Measurements from ENCODE around the gene UBL4A.
A peak's percentile ranks its signal among the peaks of the same experiment; 100 is the strongest.

Gene UBL4A

DNA sequence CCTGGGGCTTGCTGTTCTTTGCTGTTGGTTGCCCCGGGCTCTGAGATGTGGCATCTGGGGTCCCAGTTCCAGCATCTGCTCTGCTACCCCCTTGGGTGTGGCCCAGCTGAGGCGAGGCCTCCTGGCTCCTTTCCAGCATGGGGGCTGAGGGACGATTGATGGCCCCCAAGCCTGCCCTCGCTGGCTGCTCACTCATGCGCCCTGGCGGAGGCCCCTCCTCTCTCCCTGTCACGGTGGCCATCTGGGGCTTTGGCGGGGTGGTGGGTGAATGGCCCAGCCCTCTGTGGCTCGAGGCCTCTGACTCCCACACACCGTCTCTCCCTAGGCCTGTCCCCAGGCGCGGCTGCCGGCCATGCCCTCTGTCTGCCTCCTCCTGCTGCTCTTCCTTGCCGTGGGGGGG lies 26.6 kb downstream of the UBL4A start:
- peak; percentile 40 for DNase-seq

DNA sequence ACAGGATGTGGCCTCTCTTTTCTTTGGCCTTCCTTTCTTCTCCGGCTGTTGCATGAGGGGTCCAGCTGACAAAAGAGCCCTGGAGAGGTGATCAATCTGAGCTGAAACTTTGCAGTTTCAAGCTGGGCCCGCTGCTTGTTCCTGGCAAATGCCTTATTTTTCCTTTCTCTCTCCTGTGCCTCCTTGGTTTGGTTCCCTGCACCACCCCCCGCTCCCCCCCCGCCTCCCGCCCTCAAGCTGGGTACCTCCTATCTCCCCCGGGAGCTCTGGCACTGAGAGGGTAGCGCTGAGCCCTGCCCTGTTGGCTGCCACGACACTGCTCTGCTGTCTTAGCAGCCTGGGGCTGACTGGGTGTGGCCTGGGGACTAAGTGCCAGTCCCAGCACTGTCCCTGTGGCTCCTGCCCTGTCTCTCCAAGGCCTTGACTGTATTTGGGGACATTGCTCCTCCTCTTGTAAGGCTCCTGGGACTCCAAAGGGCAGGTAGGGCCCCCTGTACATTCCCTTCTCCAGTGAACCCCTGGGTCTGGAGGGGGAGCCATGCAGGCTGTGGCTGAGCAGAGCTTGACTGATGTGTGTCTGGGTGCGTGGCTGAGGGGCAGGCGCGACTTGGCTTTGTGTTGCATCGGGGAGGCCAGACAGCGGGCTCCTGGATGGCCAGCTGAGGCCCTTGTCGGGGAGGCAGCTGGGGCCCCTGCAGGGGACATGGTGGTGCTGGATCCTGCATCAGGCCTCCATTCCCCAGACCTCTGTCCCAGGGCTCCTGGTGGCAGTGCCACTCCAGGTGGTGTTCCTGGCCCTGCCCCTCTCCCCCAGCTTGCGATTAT lies 27.2 kb downstream of the UBL4A start:
- DNase-seq = peak; percentile 47

DNA sequence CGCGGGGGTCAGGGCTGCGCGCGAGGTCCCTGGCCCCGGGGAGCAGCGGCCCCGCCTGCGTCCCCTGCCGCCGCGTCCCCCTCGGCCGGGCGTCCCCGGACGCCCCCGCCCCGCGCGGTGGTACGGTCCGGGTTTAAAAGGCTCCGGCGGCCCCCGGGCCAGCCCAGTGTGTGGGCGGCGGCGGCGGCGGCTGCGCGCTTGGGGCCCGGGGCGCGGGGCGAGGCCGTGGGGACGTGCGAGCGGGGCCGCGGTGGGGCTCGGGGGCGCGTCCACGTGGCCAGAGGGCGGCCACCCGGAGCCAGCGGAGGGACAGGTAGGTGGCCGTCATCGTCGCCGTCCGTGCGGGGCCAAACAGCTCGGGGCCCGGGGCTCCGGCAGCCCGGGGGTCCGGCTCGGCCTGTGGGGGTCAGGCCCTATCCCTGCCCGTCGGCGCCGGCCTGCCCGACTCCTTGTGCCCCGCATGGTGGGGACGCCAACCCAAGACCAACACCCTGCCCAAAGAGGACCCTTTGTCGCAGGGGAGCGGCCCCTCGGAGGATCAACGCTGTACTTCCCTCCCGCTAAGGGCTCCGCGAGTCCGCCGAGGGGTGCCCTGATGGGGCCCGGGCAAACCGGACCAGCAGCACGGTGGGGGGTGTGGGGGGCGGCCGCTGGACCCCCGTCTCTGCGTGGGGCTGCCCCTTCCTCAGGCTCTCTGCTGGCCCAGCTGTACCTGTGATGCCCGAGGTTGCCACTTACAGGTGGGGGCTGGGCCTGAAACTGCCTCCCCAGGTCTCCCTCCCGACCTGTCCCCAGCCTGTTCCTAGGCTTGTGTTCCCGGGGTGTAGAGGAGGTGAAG lies 28.1 kb downstream of the UBL4A start, which contains the start of gene PLXNA3:
Gene PLXNA3 (plus strand): TSS at position 166 of the 838 bp plus-strand sequence. CDS start 1,903 bp downstream, outside the sequence.
- no peak for DNase-seq

DNA sequence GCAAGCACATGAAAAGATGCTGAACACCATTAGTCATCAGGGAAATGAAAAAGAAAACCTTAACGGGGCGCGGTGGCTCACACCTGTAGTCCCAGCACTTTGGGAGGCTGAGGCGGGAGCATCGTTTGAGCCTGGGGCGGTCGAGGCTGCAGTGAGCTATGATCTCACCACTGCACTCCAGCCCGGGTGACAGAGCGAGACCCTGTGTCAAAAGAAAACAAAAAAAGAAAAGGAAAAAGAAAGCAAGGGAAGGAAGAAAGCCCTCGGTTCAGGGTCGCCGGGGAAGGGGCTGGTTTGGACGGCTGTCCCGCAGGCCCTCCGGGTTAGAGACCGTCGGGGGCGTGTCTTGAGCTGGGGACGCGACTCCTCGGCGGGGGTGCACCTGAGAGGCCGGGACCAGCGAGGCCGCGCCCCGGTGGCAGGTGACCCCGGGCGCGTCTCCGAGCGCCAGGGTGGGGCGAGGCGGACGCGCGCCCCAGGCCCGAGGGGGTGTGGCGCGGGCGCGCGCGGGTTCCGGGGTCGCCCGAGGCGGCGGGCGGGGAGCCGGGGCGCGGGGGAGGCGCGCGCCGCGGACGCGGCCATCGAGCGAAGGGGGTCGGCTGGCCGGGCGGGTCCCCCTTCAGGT lies 28.8 kb downstream of the UBL4A start:
- DNase-seq = no peak

DNA sequence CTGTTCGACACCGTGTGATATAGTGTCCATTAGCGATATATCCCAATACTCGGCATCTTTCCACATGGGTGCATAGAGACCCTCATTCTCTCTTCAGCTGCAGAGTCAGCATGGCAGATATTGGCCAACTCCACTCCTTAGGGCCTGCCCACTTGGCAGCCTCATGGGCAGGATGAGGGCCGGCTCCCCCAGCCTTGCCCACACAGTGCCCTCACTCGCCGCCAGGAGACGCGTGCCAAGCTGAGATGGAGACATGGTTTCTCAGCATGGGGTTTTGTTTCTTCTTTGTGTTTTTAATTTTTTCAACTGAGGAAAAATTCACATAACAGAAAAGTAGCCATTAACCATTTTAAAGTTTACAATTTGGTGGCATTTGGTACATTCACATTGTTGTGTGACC lies 33.6 kb downstream of the UBL4A start:
- no peak for DNase-seq

DNA sequence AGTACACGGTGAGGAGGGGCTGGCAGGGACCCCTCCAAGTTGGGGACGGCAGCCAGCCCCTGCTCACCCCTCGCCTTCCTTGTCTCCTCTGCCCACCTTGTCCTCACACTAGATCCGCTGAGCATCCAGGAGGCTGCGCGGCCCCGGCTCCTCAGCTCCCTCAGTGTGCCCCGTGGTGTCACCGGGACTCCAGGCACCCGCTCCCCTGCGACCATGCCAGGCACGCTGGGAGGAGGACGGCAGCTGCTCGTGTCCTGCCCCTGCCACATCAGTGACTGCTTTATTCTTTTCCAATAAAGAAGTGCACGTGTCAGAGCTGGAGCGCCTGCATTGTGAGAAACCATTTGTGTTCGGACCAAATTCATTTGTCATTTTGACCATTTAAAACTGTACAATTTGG lies 36.1 kb downstream of the UBL4A start:
- no peak for DNase-seq

DNA sequence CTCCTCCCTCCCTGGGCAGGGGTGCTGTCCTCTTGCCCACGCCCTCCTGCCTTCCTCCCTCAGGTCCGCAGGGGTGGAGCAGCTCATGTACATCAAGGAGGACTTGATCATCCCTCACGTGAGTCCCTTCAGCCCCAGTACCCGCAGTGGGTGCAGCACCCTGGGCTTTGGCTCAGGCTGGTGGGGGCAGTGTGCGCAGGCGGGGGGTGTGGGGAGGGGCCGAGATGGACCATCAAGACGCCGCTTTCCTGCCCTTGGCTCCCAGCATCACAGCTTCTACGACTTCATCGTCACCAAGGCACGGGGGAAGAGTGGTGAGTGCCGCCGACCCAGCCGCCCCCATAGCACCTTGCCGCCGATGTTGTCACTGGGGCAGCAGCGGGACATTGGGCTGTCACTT lies 36.8 kb downstream of the UBL4A start:
- no peak for DNase-seq

DNA sequence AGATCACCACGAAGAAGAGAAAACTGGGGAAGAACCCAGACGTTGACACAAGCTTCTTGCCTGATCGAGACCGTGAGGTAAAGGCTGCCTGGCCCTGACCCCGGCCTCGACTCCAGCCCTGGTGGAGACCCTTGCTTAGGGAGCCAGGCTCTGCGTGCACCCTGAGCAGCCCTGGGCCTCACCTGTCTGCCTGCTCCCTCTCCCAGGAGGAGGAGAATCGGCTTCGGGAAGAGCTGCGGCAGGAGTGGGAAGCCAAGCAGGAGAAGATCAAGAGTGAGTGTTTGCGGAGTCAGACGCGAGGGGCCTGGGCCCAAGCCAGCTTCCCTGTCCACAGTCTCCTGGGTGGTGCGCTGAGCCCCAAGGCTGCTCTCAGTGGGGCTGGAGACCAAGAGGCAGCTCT lies 37.9 kb downstream of the UBL4A start:
- DNase-seq = no peak

DNA sequence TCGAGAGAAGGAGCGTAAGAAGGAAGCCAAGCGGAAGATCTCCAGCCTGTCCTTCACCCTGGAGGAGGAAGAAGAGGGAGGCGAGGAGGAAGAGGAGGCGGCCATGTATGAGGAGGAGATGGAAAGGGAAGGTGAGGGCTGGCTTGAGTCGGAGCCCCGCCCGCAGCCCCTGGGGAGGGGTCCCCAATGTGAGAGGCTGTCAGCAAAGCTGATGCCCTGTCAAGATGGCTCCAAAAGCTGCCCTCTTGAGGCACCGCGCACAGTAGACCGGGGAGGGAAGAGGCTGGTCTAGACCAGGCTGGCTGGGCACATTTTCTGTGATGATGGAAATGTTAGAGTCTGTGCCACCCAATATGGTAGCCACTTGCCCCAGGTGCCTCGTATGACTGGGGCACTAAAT lies 40.0 kb downstream of the UBL4A start:
- no peak for DNase-seq

DNA sequence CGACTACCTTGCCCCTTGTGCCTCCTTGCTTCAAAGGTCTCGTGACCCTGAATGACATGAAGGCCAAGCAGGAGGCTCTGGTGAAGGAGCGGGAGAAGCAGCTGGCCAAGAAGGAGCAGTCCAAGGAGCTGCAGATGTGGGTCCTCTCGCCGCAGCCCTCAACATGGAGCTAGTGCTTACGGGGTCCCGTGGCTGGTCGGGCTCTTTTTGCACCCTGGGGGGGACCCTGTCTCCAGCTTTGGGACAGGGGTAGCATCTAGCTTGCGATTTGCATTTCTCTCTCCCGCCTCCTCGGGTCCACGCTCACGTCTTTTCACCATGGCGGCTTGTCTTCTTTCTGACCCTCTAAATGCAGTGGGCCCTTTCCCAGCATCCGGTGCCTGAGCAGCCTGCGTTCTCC lies 40.6 kb downstream of the UBL4A start:
- no peak for DNase-seq

DNA sequence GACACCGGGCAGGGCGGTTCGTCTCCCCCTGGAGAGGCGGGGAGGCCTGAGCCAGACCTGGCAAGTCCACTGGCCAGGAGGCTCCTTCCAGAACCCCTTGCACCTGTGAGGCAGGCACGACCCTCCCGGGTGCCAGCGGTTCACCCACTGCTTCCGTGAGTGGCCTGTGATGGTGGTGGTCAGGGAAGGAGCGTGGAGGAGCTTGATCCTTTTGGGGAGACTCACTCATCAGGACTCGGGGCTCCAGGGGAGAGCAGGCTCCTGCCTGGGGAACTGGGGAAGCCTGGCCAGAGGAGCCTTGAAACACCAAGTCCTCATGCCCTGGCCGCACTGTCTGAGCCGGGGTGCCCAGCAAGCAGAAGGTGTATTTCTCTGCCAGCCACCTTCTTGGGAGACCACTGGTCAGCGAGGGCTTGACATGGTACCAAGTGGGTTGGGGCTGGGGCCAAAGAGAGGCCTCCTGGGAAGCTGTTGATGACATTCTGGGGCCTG lies 41.6 kb downstream of the UBL4A start:
- no peak for DNase-seq

DNA sequence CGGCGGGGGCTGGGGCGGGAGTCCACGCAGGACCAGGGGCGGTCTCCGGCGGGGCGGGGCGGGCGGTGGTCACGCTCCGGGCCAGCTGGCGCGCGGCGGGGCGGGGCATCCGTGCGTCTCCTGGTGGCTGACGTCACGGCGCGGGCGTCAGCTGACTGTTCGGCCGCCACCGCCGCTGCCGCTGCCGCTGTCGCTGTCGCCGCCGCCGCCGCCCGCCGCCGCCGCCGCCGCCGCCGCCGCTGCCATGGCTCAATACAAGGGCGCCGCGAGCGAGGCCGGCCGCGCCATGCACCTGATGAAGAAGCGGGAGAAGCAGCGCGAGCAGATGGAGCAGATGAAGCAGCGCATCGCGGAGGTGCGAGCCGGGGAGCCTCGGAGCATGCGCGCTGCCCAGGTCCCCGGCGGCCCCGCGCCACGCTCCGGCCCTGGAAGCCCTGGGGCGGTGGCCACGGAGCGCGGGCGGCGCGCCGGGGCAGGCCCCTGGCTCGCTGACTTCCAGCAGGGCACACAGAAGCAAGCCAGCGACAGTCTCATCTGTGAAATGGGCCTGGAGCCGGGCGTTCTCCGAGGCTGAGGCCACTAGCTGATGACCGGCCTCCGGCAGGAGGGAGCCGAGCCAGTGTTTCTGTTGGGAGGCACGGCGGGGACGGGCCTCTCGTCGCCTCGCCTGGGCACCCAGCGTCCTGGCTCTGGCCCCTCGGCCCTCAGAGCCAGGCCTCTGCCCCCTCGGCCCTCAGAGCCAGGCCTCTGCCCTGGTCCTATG lies 42.2 kb downstream of the UBL4A start, which contains the start of gene FAM50A:
Gene FAM50A (plus strand): TSS at position 150 of the 763 bp plus-strand sequence. CDS start 95 bp downstream, at position 245.
- DNase-seq = no peak

DNA sequence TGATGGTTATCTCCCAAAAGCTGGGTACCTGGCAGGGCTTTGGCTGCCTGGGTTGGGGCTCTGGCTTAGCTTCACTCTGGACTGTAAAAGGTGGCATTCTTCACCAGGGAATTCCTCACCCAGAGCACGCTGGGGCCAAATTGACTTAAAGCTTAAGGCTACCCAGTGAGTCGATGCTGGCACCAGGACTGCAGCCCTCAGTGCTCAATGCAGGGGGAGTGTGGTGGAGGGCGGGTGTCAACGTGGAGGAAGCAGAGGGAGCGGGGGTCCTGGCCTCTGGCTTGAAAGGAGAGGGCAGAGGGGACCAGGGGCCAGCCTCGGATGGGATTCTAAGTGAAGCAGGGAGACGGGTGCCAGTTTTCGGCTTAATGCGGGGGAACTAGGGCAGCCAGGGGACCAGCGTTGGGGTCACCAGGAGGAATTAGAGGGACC lies 42.9 kb downstream of the UBL4A start:
- DNase-seq = no peak

DNA sequence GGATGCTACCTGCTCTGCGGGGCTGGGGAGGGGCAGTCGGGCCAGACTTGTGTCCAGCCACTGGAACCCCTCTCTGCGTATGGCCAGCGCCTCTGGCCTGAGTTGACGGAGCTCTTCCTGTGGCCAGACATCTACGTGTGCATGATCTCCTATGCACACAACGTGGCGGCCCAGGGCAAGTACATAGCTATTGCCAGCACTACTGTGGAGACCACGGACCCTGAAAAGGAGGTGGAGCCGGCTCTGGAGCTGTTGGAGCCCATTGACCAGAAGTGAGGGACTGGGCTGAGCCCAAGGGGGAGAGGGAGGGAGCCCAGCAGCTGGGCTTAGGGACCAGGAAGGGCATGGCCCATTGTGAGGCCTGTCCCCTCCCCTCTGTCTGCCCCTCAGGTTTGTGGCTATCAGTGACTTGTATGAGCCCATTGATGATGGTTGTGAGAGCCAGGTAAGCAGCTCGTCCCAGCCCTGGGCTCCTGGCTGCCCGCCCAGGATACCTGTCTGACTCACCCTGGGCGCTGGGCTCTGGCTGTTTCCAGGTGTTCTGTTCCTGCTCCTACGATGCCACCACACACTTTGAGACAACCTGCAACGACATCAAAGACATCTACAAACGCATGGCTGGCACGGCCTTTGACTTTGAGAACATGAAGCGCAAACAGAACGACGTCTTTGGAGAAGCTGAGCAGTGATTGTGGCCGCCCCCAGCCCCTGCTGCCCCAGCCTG lies 44.3 kb downstream of the UBL4A start:
- no peak for DNase-seq

DNA sequence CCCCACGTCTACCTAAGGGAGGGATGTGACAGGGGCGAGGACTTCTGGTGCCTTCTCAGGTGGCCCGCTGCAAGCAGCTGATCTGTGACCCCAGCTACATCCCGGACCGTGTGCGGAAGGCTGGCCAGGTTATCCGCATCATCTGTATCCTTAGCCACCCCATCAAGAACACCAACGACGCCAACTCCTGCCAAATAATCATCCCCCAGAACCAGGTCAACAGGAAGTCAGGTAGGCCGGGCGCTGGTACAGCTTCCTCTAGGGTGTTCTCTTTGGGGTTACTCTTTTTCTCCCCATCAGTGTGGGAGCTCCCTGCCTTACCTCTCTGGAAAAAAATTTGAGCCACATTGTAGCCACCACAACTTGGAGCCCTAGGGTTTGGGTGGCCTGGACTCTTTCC lies 44.9 kb downstream of the UBL4A start:
- no peak for DNase-seq

DNA sequence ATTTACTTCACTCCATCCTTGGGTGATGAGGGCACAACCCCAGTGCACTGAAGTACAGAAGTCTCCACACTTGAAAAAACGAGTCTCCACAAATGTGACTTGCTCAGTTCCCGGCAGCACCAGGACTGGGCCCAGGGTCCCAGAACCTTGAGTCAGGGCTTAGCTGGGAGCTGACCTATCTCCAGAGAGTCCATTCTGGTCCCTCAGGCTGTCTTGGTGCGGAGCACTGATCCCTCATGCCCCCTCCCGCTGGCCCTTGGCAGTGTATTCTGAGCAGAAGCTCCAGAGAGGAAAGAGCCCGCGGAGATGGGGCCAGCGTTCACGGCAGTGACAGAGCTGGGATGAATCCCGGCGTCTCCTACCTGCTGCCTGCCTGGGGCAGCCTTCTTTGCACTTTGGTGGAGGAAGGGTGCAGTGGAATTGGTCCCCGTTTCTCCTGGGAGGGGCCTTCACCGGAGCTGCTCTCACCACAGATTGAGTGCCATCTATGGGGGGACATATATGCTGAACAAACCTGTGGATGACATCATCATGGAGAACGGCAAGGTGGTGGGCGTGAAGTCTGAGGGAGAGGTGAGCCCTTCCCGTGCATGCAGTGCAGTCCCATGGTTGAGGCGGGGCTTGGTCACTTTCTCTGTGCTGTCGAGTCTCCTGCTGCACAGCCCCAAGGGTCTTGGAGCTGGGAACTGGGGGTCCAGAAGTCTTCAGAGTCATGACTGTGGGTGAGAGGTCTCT lies 45.6 kb downstream of the UBL4A start:
- no peak for DNase-seq

DNA sequence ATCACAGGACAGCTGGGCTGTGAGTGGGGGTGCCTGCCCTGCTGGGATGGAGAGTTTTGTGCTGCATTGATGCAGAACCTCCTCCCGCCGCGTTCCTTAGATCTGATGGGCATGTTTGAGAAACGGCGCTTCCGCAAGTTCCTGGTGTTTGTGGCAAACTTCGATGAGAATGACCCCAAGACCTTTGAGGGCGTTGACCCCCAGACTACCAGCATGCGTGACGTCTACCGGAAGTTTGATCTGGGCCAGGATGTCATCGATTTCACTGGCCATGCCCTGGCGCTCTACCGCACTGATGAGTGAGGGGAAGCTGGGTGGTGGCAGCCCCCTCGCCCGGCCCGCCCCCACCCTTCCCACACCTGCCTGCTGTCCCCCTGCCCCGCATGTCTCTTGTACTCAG lies 46.6 kb downstream of the UBL4A start:
- no peak for DNase-seq

DNA sequence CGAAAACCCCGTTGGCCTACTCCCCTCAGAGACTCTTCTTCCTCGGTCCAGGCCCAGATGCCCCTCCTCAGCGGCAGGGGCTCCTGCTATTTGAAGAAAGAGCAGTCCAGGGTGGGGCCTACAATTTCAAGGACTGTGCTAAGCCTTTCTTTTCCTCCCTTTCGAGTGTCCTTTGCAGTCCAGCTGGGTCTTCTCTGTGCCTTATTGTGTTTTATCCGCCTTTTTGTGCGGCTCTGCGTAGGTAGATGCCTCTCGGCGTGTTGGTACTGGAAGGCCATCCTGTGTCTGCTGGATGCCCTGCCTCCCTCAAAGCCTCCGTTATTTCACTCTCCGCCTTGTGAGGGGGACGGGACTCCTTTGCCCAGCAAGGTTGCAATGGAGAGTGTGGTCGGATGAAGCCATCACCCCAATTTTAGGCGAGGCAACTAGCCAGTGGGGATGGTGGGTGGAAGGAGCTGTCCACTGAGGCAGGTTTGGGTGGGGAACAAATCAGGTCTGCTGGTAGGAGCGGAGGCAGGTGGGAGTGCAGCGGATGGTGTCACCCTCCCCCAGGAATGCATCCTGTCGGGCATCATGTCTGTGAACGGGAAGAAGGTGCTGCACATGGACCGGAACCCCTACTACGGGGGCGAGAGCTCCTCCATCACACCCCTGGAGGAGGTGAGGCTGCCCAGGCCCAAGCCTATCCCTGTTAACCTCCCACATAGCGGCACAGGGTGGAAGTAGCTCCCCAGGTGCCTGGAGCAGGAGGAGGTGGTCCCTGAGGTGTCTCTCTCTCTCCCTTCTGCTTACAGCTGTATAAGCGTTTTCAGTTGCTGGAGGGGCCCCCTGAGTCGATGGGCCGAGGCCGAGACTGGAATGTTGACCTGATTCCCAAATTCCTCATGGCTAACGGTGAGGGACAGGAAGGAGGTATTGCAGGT lies 48.2 kb downstream of the UBL4A start:
- DNase-seq = no peak

DNA sequence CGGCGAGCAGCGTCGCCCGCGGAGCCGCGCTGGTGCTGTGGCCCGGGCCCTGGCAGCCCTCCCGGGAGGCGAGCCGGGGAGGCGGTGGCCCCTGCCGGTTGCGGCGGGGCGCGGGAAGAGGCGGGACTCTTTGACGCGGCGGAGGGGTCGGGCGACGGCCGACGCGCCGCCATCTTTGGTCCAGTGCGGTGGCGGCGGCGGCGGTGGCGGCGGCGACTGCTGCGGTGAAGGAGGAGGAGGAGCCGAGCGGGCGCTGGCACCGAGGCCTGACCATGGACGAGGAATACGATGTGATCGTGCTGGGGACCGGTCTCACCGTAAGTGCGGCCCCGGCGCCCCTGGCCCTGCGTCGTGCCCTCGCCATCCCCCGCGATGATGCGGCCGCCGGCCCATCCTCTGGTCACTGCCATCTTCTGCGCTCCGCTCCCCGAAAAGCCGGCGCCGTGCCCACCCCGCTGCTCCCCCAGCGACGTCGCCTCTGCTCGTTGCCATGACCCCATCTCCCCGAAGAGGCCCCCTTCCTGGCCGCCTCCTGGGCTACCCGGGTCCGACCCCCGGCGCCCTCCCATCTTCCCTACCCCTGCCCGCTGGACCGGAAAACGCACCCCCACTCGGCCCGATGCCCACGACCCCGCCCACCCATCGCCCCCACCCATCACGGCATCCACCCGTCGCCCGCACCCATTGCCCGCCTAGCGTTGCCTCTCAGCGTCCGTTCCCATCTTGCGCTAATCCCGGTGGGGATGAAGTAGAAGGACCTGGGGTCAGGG lies 49.2 kb downstream of the UBL4A start, which contains the start of gene GDI1:
Gene GDI1 (plus strand): TSS at position 172 of the 770 bp plus-strand sequence. CDS start 101 bp downstream, at position 273.
- no peak for DNase-seq
